Sigmoid colon (tissue), 7 donors: ENCODE results near the gene SLITRK6. TPM values are rescaled to one million over a fixed set of nuclear protein-coding genes. Genes with fewer than 3 reads are reported as not detected.
A peak's percentile ranks its signal among the peaks of the same experiment; 100 is the strongest.

ENCODE experiments used
- DNase-seq: peaks from one replicate; pipeline ENCODE4 v3.0.0-alpha.2; 2019
- H3K27ac ChIP-seq, 4 donors: fragments of 200-600 bp; sonication (generic); one replicate each; pipeline ENCODE4 v1.5.1; 2016 to 2019; ENCODE audit warnings: mild to moderate bottlenecking in 1 of 4
- H3K27me3 ChIP-seq, 3 donors: fragments of 200-600 bp; sonication (generic); one replicate each; pipeline ENCODE4 v1.5.1; 2019; ENCODE audit warnings: mild to moderate bottlenecking in 1 of 3
- H3K36me3 ChIP-seq, 4 donors: fragments of 200-600 bp; sonication (generic); one replicate each; pipeline ENCODE4 v1.5.1; 2016 to 2019
- H3K4me1 ChIP-seq, 4 donors: fragments of 200-600 bp; sonication (generic); one replicate each; pipeline ENCODE4 v1.5.1; 2017 to 2019
- H3K4me3 ChIP-seq, 4 donors: fragments of 200-600 bp; sonication (generic); one replicate each; pipeline ENCODE4 v1.5.1; 2017 to 2019; ENCODE audit warnings: mild to moderate bottlenecking in 2 of 4, moderate library complexity in 1 of 4
- H3K9me3 ChIP-seq, 4 donors: fragments of 200-600 bp in 3 of 4; sonication (generic) in 3 of 4; one replicate each; pipeline versions ENCODE4 v1.5.1 to v1.6.1; 2013 to 2019
- EP300 ChIP-seq, 4 donors: sonication (generic); formaldehyde crosslinking; IDR thresholded peaks; one replicate each; pipeline ENCODE4 v1.6.1; 2017; ENCODE audit warnings: antibody characterized with exemption in 4 of 4
- POLR2A ChIP-seq, 2 donors: fragments of 450-650 bp; IDR thresholded peaks; one replicate each; pipeline ENCODE4 v1.6.1; 2016; ENCODE audit warnings: antibody characterized with exemption in 2 of 2, mild to moderate bottlenecking in 2 of 2, moderate library complexity in 2 of 2
- POLR2AphosphoS5 ChIP-seq, 4 donors: sonication (generic); formaldehyde crosslinking; IDR thresholded peaks; one replicate each; pipeline ENCODE4 v1.6.1; 2017; ENCODE audit warnings: antibody characterized with exemption in 4 of 4
- WGBS, 2 donors: extraction: QIAGEN DNeasy Blood & Tissue Kit; methylation state at CpG; one replicate each; pipeline ENCODE4 v1.1.7; 2013; 5-methylcytosine and 5-hydroxymethylcytosine counted together
- intact Hi-C: fragments of 100-400 bp; cut with DNase I; formaldehyde crosslinking; loops from one replicate; pipeline ENCODE4 v1.15.1; 2023
- polyA plus RNA-seq, 3 donors: library from polyadenylated mRNA; stranded (reverse); fragments of 200-250 nt; gene quantifications; one replicate each; pipeline ENCODE4 v1.2.3, GENCODE V29; 2013
- total RNA-seq, 4 donors: library from RNA; depleted of rRNA; stranded (reverse); fragments of >200 nt; gene quantifications; one replicate each; pipeline ENCODE4 v1.1.0, GENCODE V29; 2016
- TF ChIP-seq, protein P1 (sequence below), 4 experiments: fragments of 450-650 bp in 3 of 4; fragments of 200-600 bp in 1 of 4; IDR thresholded peaks; one replicate each; pipeline ENCODE4 v1.5.1; 2016 to 2019; ENCODE audit warnings: antibody characterized with exemption in 4 of 4, mild to moderate bottlenecking in 3 of 4, moderate library complexity in 2 of 4
- donor health status: healthy with polysubstance abuse.
- donor health status: Bipolar disorder and iron deficiency.
- donor health status: healthy.

Gene SLITRK6
- total and polyA plus RNA-seq, 7 donors, result under 0.01 to 0.83 (median 0.64) TPM

DNA sequence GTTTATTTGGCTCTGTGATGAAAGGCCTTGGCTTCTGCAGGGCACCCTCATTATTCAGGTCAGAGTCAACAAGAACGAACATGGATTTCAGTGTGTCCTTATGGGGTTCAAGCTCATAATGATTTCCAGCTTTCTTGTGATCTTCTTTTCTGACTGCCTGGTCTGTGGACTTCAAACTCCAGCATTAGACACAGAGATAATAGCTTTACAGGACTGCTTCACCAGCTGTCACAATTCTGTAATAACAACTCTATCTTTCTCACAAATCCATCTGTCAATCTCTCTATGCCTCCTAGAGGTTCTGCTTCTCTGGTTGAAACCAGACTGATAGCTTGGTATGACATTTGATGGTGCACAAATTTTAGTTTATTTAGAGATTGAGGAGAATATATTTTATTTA lies 13.1 kb upstream of the SLITRK6 start:
- intact Hi-C loops, result no loop called here
- 75 to 83% methylated on average over 1 of the region's 1 CpG for WGBS, 2 donors
- no peaks in the 10 kb centered on the region for H3K36me3 ChIP-seq

DNA sequence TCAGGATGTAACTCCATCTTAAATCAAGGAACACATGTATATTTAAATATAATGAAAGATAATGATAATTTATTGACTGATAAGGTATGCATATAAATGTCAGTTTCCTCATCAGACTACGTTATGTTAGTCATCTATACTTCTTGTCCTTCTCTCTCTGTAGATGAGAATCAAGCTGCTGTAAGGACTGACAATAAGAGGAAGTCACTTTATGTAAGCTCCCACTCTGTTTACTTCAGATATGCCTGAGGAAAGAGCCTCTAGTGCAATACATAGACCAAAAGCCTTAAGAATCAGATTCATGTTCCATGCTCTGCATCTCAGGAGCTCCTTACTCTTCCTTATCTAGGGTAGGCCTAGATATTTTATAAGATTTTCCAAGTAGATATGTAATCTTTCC lies 9.6 kb upstream of the SLITRK6 start:
- Histone ChIP-seq H3K4me3 (no peak overlapping the region), H3K36me3 (no peaks in the 10 kb centered on the region), H3K4me1 (no peaks in the 10 kb centered on the region), H3K27ac (no peak overlapping the region), H3K27me3 (no peaks in the 10 kb centered on the region), H3K9me3 (no peaks in the 10 kb centered on the region)
- intact Hi-C loops, result no loop called here
- TF ChIP-seq, protein P1, sequence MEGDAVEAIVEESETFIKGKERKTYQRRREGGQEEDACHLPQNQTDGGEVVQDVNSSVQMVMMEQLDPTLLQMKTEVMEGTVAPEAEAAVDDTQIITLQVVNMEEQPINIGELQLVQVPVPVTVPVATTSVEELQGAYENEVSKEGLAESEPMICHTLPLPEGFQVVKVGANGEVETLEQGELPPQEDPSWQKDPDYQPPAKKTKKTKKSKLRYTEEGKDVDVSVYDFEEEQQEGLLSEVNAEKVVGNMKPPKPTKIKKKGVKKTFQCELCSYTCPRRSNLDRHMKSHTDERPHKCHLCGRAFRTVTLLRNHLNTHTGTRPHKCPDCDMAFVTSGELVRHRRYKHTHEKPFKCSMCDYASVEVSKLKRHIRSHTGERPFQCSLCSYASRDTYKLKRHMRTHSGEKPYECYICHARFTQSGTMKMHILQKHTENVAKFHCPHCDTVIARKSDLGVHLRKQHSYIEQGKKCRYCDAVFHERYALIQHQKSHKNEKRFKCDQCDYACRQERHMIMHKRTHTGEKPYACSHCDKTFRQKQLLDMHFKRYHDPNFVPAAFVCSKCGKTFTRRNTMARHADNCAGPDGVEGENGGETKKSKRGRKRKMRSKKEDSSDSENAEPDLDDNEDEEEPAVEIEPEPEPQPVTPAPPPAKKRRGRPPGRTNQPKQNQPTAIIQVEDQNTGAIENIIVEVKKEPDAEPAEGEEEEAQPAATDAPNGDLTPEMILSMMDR (IDR thresholded peaks at IDR 0.05), result no peak
- no peak for TF ChIP-seq EP300 (IDR thresholded peaks at IDR 0.05)
- DNase-seq, result no peak
- 25 to 54% methylated on average over 1 of the region's 1 CpG for WGBS, 2 donors

More for the DNA sequence above, 13.1 kb upstream of the SLITRK6 start:
- Histone ChIP-seq H3K9me3 (no peaks in the 10 kb centered on the region), H3K4me3 (no peak overlapping the region), H3K27me3 (no peaks in the 10 kb centered on the region), H3K4me1 (no peaks in the 10 kb centered on the region), H3K27ac (no peak overlapping the region)
- no peak for DNase-seq
- TF ChIP-seq, protein P1 (IDR thresholded peaks at IDR 0.05), result no peak
- no peak for TF ChIP-seq POLR2AphosphoS5 (IDR thresholded peaks at IDR 0.05)
- TF ChIP-seq POLR2A (IDR thresholded peaks at IDR 0.05), result no peak
- TF ChIP-seq EP300 (IDR thresholded peaks at IDR 0.05), result no peak

DNA sequence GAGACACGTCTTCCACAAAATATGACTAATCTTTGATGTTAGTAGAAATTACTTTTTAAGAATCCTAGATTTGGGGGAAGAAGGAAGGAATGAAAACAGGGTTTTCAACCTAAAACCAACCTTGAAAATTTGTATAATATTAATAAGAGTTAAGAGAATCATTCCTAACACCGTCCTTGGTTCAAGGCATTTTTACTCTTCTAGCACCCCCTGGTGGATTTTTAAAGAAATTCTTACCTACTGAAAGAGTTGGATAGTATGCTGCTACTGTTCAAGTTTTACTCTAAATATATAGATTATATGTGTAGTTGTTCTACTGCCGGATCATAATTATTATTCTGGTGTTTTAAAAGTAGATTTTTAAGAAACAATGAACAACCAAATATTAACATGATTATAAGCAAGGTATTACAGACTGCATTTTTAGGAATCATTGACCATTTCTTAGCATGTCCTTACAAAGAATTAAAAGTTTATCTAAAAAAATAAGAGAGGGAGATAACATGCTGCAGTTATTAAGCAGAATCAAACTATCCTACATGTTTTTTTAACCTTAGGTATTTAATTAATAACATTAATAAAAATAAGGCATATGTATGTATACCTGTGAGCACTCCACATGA lies 7.4 kb upstream of the SLITRK6 start:
- intact Hi-C loops, result loop anchor here (1.0 to 2.0 kb wide), 2 partner anchors 890 to 910 kb away; no protein-coding TSS in a partner anchor
- Histone ChIP-seq H3K4me3 (no peak overlapping the region), H3K36me3 (no peaks in the 10 kb centered on the region), H3K9me3 (no peaks in the 10 kb centered on the region), H3K4me1 (no peaks in the 10 kb centered on the region), H3K27ac (no peak overlapping the region), H3K27me3 (no peaks in the 10 kb centered on the region)
- TF ChIP-seq, protein P1 (IDR thresholded peaks at IDR 0.05), result peak; percentile 43 to 70 (median 50)
- no peak for TF ChIP-seq EP300 (IDR thresholded peaks at IDR 0.05)
- WGBS, 2 donors, result 5 to 27% methylated on average over 3 of the region's 3 CpGs
- DNase-seq, result no peak

DNA sequence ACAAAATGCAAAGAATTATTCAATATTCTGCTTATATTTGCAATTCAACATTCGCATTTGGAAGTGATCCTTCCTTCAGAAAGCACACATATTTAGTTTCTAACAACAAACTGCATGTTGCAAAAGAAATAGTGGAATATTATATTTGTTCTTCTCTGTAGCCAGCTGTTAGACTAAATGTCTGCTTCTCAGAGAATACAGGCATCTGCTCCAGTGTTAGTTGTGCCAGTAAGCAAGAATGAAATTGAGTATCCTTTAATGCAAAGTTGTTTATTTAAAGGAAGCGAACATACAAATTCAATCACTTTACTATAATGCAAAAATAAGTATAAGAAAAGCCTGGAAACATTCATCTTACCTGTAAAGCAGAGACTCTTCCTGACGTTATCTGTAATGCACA lies 663 bp downstream of the SLITRK6 start:
- Histone ChIP-seq H3K4me3 (peak overlapping the region in 3 of 4 donors; percentile 5 to 12 (median 6)), H3K9me3 (no peaks in the 10 kb centered on the region), H3K36me3 (no peaks in the 10 kb centered on the region), H3K27ac (peak overlapping the region in 1 of 4 donors; percentile 9), H3K27me3 (no peaks in the 10 kb centered on the region), H3K4me1 (no peaks in the 10 kb centered on the region)
- intact Hi-C loops, result no loop called here
- no peak for TF ChIP-seq POLR2AphosphoS5 (IDR thresholded peaks at IDR 0.05)
- no peak for TF ChIP-seq POLR2A (IDR thresholded peaks at IDR 0.05)
- TF ChIP-seq, protein P1 (IDR thresholded peaks at IDR 0.05), result no peak
- no peak for TF ChIP-seq EP300 (IDR thresholded peaks at IDR 0.05)
- DNase-seq, result no peak
- WGBS, 2 donors, result 33 to 63% methylated on average over 3 of the region's 3 CpGs

DNA sequence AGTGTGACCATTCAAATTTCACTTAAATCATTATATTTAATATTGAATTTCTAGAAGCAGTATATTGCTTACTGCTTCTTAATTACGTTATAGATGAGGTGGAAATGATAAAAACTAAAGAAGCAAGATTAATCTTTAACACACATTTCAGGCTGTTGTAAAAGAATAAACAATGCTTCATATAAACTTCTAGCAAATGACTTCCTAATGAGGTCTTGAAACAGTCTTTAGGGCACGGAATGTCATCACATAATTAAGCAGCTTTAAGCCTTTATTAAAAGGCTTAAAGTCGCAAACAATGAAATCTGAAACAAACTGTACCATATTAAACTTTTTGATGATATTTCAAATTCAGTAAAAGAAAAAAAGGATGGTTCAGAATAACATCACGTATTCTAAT lies 1.9 kb downstream of the SLITRK6 start:
- 19 to 54% methylated on average over 4 of the region's 4 CpGs for WGBS, 2 donors

More for the DNA sequence above, 1.9 kb downstream of the SLITRK6 start:
- no peak for TF ChIP-seq EP300 (IDR thresholded peaks at IDR 0.05)
- TF ChIP-seq, protein P1 (IDR thresholded peaks at IDR 0.05), result no peak
- no peak for TF ChIP-seq POLR2A (IDR thresholded peaks at IDR 0.05)
- no peak for TF ChIP-seq POLR2AphosphoS5 (IDR thresholded peaks at IDR 0.05)
- no peak overlapping the region for H3K27ac ChIP-seq
- H3K4me1 ChIP-seq, result no peaks in the 10 kb centered on the region
- peak overlapping the region in 1 of 4 donors; percentile 5 for H3K4me3 ChIP-seq
- no peak for DNase-seq
- no peaks in the 10 kb centered on the region for H3K27me3 ChIP-seq
- intact Hi-C loops, result no loop called here
- no peaks in the 10 kb centered on the region for H3K36me3 ChIP-seq
- no peaks in the 10 kb centered on the region for H3K9me3 ChIP-seq
